Large intestine (tissue), 3 donors: ENCODE measurements around the gene ISCU. TPM values are rescaled to one million over a fixed set of nuclear protein-coding genes. Genes with fewer than 3 reads are reported as not detected.

Source experiments
- DNase-seq, 2 donors: peaks; one replicate each; pipeline versions ENCODE4 v3.0.0 to v3.0.0-alpha.2; 2013
- H3K27ac ChIP-seq: one replicate; pipeline ENCODE4 v1.5.1; 2013; ENCODE audit warnings: low read length
- H3K27me3 ChIP-seq: 2 replicates; pipeline ENCODE4 v1.6.1; 2013; ENCODE audit warnings: low read length; ENCODE audit not compliant: control insufficient read depth, insufficient read depth
- H3K36me3 ChIP-seq: 2 replicates; pipeline ENCODE4 v1.6.1; 2013; ENCODE audit warnings: low read length; ENCODE audit not compliant: control insufficient read depth, insufficient read depth
- H3K4me1 ChIP-seq: one replicate; pipeline ENCODE4 v1.6.1; 2013; ENCODE audit warnings: low read length; ENCODE audit not compliant: control insufficient read depth, insufficient read depth
- H3K4me3 ChIP-seq: one replicate; pipeline ENCODE4 v1.5.1; 2013; ENCODE audit warnings: low read length
- H3K9me3 ChIP-seq: one replicate; pipeline ENCODE4 v1.6.1; 2013; ENCODE audit warnings: mild to moderate bottlenecking, low read depth, low read length, moderate library complexity; ENCODE audit not compliant: control insufficient read depth
- WGBS: methylation state at CpG from one replicate; pipeline ENCODE4 v1.1.5; 2013; ENCODE audit warnings: low lambda C conversion rate; ENCODE audit not compliant: insufficient coverage; 5-methylcytosine and 5-hydroxymethylcytosine counted together
- polyA plus RNA-seq: library from polyadenylated mRNA; unstranded; fragments of 120-200 nt; gene quantifications from one replicate; pipeline ENCODE4 v1.2.1, GENCODE V29; 2013

ISCU gene
- polyA plus RNA-seq, 1 donor, result 103 TPM

GRCh38 chr12:108578264-108578663 is 15.9 kb downstream of the ISCU start:
- DNase-seq, result no peak
- H3K9me3 ChIP-seq, result peaks cover 5% of the 10 kb centered on the region
- no peak overlapping the region for H3K4me3 ChIP-seq
- H3K27me3 ChIP-seq, result no peaks in the 10 kb centered on the region
- H3K27ac ChIP-seq, result no peak overlapping the region
- H3K36me3 ChIP-seq, result no peaks in the 10 kb centered on the region
- 93% methylated on average over 2 of the region's 2 CpGs for WGBS
- no peaks in the 10 kb centered on the region for H3K4me1 ChIP-seq

DNA sequence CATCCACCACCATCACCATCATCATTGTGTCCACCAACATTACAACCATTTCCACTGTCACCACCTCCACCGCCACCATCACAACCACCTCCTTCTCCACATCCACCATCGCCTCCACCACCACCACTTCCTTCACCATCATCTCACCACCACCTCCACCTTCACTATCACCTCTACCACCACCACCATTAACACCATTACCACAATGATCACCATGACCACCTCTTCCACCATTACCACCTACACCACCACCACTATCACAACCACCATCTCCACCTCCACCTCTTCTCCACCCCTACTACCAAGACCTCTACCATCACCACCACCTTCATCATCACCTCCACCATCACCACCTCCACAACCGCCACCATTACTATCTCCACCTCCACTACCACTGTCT is 16.4 kb downstream of the ISCU start:
- WGBS, result 100% methylated on average over 1 of the region's 3 CpGs
- Histone ChIP-seq H3K4me3 (no peak overlapping the region), H3K27me3 (no peaks in the 10 kb centered on the region), H3K36me3 (no peaks in the 10 kb centered on the region), H3K27ac (no peak overlapping the region), H3K4me1 (no peaks in the 10 kb centered on the region), H3K9me3 (peaks cover 5% of the 10 kb centered on the region)
- DNase-seq, result no peak

DNA sequence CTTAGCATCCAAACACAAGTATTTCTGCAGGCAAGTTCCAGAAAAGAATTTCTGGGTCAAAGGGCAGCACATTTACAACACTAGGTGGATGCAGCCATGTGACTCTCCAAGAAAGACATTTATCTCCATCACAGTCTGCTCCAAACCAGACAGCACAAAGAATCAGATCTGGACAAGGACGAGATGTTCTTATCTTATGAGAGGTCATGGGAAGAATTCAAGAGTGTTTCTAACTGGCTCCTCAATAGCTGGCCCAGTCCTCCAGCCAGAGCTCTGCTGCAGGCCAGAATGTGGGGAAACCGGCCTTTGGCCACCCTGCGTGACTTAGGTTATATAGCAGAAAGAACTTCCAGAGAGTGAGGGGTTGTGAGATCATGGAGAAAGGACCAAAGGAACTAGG is 18.1 kb downstream of the ISCU start:
- no CpG with 5 or more reads among the region's 3 CpGs for WGBS
- Histone ChIP-seq H3K36me3 (no peaks in the 10 kb centered on the region), H3K4me1 (no peaks in the 10 kb centered on the region), H3K4me3 (no peak overlapping the region), H3K9me3 (peaks cover 5% of the 10 kb centered on the region), H3K27me3 (no peaks in the 10 kb centered on the region), H3K27ac (no peak overlapping the region)
- no peak for DNase-seq

DNA sequence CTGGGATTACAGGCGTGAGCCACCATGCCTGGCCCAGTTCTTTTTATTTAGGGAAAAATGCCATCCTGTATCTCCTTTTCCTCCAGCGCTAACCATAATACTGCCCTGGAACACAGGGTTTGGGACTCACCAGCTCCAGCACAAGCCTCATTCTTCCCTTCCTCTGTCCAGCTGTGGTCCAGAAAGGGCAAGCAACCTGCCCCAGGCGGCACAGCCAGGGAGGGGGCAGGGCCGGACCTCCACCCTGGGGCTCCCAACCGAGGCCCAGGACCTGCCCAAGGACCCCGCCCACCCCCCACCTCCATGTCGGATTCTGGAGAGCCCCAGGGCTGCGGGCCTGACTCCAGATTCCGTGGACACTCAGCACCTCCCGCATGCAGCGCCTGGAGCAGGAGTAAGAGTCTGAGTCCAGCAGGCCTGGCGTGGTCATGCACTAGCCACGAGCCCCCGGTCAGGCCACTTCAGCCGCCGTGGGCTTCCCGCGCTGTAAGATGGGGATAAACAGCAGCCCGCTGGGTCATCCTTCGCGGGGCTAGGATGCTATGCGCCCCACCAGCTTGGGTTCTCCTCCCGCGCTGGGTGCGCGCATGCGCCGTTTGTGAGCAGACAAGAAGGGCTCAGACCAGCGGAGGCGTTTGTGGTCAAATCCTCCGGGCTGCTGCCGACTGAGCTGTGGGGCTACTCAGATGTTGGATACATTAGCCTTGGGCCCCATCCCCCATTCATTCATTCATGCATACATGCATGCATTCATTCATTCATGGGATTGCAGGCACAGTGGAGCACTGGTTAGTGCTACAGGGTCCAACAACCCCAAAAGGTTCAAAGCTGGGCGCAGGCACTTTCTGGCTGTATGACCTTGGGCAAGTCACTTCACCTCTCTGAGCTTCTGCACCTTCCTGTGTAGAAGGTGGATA is 19.2 kb downstream of the ISCU start:
- no CpG with 5 or more reads among the region's 33 CpGs for WGBS
- no peaks in the 10 kb centered on the region for H3K4me1 ChIP-seq
- no peak for DNase-seq
- H3K27ac ChIP-seq, result no peak overlapping the region
- H3K27me3 ChIP-seq, result no peaks in the 10 kb centered on the region
- H3K36me3 ChIP-seq, result no peaks in the 10 kb centered on the region
- H3K4me3 ChIP-seq, result no peak overlapping the region
- H3K9me3 ChIP-seq, result peaks cover 5% of the 10 kb centered on the region

GRCh38 chr12:108582509-108582908 is 20.1 kb downstream of the ISCU start:
- H3K9me3 ChIP-seq, result peaks cover 5% of the 10 kb centered on the region
- H3K4me1 ChIP-seq, result no peaks in the 10 kb centered on the region
- no peak overlapping the region for H3K4me3 ChIP-seq
- H3K27me3 ChIP-seq, result no peaks in the 10 kb centered on the region
- no peaks in the 10 kb centered on the region for H3K36me3 ChIP-seq
- no peak overlapping the region for H3K27ac ChIP-seq
- WGBS, result no CpG with 5 or more reads among the region's 9 CpGs
- DNase-seq, result no peak

GRCh38 chr12:108582978-108583770 is 20.8 kb downstream of the ISCU start:
- Histone ChIP-seq H3K4me1 (no peaks in the 10 kb centered on the region), H3K9me3 (peaks cover 5% of the 10 kb centered on the region), H3K36me3 (no peaks in the 10 kb centered on the region), H3K27ac (no peak overlapping the region), H3K27me3 (no peaks in the 10 kb centered on the region), H3K4me3 (no peak overlapping the region)
- DNase-seq, result no peak
- WGBS, result no CpG with 5 or more reads among the region's 10 CpGs

DNA sequence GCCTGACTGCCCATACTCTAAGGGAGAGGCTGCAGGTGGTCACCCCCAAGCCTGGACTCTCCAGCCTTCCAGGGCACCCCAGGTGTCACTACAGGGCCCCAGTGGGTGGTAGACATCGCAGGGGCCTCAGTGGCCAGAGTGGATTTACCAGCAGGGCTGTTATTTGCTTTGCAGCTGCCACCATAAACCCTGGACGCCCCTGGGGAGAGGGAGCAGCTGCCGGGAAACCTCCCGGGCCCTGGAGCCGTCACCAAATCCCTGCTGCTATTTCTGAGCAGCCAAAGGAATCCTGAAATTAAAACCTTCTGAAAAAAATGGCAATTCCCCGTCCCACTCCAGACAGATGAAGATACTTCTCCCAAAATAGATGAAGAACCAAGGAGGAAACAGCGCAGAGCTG is 21.6 kb downstream of the ISCU start:
- H3K27ac ChIP-seq, result no peak overlapping the region
- WGBS, result no CpG with 5 or more reads among the region's 7 CpGs
- DNase-seq, result no peak

GRCh38 chr12:108584456-108585065 is 22.2 kb downstream of the ISCU start:
- H3K27ac ChIP-seq, result no peak overlapping the region
- H3K9me3 ChIP-seq, result no peaks in the 10 kb centered on the region
- WGBS, result 100% methylated on average over 1 of the region's 3 CpGs
- H3K36me3 ChIP-seq, result no peaks in the 10 kb centered on the region
- no peaks in the 10 kb centered on the region for H3K4me1 ChIP-seq
- DNase-seq, result no peak
- no peak overlapping the region for H3K4me3 ChIP-seq
- no peaks in the 10 kb centered on the region for H3K27me3 ChIP-seq

More for the DNA sequence above, 21.6 kb downstream of the ISCU start:
- Histone ChIP-seq H3K4me1 (no peaks in the 10 kb centered on the region), H3K36me3 (no peaks in the 10 kb centered on the region), H3K9me3 (peaks cover under 1% of the 10 kb centered on the region), H3K27me3 (no peaks in the 10 kb centered on the region), H3K4me3 (no peak overlapping the region)

DNA sequence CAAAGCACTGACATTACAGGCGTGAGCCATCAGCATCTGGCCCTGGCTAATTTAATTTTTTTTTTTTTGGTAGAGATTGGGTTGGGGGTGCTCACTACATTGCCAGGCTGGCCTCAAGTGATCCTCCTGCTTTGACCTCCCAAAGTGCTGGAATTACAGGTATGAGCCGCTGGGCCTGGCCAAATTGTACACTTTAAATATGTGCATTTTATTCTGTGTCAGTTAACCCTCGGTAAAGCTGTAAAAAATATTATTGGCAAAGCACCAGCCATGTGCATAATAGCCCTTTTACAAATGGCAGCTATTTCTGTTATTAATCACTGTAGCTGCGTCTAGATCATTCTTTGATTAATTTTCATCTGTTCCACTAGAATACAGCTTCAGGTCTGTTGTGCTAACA is 23.5 kb downstream of the ISCU start:
- H3K36me3 ChIP-seq, result no peaks in the 10 kb centered on the region
- no peak for DNase-seq
- H3K4me3 ChIP-seq, result no peak overlapping the region
- no peaks in the 10 kb centered on the region for H3K9me3 ChIP-seq
- WGBS, result no CpG with 5 or more reads among the region's 4 CpGs
- H3K27me3 ChIP-seq, result no peaks in the 10 kb centered on the region
- H3K27ac ChIP-seq, result no peak overlapping the region
- no peaks in the 10 kb centered on the region for H3K4me1 ChIP-seq

GRCh38 chr12:108586306-108586705 is 23.9 kb downstream of the ISCU start:
- H3K4me3 ChIP-seq, result no peak overlapping the region
- no peak for DNase-seq
- no peaks in the 10 kb centered on the region for H3K4me1 ChIP-seq
- no peak overlapping the region for H3K27ac ChIP-seq
- H3K27me3 ChIP-seq, result no peaks in the 10 kb centered on the region
- H3K9me3 ChIP-seq, result no peaks in the 10 kb centered on the region
- WGBS, result no CpG with 5 or more reads among the region's 11 CpGs
- no peaks in the 10 kb centered on the region for H3K36me3 ChIP-seq
